Measurements from ENCODE around the gene ENPP7.

The ENPP7 gene

DNA sequence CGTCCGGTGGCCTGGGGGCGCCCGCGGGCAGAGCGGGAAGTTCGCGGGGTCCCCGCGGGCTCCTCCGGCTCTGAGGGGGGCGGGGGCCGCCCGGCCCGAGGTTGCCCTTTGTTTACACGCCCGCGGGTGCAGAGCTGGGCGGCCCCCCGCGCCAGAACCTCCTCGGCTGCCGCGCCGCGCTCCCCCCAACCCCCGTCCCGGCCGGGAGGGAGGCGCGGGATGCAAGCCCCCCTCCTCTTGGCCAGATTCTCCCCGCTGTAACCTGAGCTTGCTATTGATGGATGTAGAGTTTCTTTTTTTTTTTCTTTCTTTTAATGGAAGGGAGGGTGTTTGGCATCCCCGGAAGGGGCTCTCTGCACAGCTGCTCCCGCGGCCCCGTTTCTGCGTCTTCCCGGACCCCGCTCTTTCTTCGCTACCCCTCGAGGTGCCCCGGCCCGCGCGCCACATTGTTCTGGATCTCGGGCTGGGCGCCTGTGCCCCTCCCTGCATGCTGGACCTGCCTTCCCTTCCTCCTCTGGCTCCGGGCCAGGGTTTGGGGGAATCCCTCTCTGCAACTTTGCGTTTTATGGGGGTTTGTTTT, 47.9 kb downstream of the ENPP7 start:
- FAIRE-seq = no peak

DNA sequence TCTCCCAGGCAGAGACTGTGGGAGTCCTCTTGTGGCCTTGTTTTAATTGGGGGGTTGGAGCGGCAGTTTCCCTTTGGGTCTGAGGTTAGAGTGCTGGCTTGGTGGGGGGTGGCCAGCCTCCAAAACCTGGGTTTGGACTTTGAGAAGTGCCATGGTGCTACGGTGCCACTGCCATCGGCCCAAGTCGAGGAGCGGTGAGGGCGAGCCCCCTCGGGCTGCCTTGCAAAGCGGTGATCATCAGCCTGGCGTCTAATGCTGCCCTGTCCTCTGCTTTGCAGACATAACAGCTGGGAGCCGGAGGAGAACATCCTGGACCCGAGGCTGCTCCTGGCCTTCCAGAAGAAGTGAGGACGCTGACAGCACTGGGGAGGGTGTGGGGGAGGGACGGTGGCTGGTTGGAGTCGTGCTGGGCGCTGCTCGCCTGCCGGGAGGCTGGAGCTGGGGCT, 48.4 kb downstream of the ENPP7 start:
- FAIRE-seq = no peak

DNA sequence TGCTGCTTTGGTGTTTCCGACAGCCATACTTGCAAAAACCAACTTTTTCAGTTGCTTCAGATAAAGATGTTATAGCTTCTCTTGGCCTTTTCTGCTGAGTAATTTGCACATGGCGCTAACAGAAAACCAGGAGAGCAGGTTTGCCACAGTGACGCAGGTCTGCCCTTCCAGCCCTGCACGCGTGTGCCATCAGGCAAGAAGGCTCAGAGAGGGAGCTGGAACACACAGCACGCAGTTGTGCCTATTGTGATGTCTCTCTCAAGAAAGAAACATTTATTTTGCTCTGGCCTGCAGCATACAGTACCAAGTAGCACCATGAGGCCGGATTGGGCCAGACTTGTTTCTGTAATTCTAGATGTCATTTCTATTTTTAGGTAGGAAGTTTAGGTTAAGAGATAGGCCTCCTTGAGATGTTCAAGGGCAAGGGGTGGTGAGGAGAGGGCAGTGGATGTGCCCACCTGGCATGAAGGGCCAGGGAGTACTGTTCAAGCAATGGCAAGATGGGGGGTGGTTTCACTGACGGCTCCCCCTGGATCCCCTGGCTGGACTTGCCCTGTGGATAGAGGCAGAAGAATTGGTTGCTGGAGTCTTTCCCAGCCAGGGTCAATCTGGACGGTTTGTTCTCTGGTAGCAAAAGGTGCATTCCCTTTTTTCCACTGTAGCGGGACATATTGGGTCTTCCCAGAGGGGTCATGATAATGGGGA, 49.1 kb downstream of the ENPP7 start:
- FAIRE-seq = no peak

GRCh38 chr17:79781012-79781650, 50.4 kb downstream of the ENPP7 start:
- no peak for FAIRE-seq

- no peak for FAIRE-seq
These were observed 51.2 kb downstream of the ENPP7 start for GRCh38 chr17:79781736-79782575.

DNA sequence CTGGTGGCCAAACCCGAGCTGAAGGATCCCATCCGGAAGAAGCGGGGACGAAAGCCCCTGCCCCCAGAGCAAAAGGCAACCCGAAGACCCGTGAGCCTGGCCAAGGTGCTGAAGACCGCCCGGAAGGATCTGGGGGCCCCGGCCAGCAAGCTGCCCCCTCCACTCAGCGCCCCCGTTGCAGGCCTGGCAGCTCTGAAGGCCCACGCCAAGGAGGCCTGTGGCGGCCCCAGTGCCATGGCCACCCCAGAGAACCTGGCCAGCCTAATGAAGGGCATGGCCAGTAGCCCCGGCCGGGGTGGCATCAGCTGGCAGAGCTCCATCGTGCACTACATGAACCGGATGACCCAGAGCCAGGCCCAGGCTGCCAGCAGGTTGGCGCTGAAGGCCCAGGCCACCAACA, 53.1 kb downstream of the ENPP7 start:
- no peak for FAIRE-seq

GRCh38 chr17:79784353-79785016, 53.7 kb downstream of the ENPP7 start:
- FAIRE-seq = no peak

- no peak for FAIRE-seq
These were observed 54.5 kb downstream of the ENPP7 start for GRCh38 chr17:79785017-79785899.

- no peak for FAIRE-seq
These were observed 55.4 kb downstream of the ENPP7 start for GRCh38 chr17:79785900-79786810.

DNA sequence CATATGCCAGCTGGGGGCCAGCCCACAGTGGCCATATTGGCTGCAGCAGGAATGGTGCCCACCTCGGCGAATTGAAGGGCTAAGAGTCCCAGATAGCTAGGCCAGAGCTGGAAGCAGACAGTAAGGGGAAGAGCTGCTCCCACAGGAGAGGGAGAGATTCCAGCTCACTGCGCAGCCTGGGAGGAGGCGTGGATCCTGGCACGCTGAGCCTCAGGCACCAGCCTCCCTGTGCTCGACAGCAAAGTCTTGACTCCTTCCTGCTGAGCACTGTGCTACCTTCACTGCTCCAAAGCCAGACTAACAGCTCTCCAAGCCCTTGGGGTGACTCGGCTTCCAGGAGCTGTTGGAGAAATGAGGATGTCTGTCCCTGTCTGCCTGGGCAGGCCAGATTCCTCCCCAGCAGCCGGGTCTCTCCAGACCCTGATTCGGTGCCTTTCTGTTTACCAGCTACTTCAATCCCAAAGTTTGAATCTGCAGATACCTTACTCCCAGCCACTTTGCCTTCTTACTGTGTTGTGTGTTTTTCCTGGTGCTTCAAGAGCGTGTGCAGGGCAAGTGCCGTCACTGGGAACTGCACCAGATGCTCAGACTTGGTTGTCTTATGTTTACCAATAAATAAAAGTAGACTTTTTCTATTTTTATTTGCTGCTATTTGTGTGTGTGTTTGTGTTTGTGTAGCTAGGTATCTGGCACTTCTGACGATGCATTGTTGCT, 56.3 kb downstream of the ENPP7 start:
- no peak for FAIRE-seq

GRCh38 chr17:79788455-79788854, 57.7 kb downstream of the ENPP7 start:
- no peak for FAIRE-seq

GRCh38 chr17:79788989-79789942, 58.5 kb downstream of the ENPP7 start:
- FAIRE-seq = no peak

GRCh38 chr17:79789943-79790804, 59.4 kb downstream of the ENPP7 start:
- no peak for FAIRE-seq

DNA sequence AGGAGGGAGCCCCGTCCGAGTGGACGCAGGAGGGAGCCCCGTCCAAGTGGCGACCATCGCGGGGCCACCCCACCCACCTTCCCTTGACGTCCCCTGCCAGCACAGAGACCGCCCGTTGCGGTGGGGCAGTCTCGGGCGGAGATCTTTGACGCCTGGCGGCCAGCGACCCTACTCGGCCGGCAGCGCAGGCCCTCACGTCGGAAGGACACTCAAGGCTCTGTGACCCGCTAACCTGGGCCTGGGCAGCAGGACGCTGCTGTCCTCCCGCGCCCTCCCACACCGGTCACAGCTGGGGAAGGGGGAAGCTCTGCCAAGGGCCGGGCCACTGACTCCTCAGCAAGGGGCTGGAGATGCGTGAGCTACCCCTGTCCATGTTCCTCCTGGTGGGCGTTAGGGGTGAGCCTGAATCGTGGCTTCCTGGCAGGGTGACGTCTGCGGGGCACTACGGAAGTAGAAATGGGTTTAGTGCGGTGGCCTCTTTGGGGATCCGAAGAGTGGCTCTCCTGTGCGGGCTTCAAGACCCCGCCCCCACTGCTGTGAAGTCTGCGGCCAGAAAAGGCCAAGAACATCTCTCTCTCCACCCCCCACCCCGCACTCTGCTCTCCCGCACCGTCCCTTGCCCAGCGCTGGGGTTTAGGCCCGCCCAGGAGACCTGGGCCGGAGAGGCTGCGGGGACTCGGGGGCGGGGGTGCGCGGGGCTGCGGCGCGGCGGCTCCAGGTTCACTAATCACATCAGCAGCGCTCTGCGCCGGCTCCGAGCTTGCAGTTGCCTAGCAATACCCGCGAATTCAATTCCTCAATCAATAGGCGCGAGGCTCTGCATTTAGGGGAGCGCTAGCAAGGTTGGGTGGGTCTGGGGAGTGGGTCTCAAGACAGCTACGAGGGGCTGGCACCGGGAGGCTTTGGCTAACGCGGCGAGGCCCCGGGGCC, 60.3 kb downstream of the ENPP7 start:
- FAIRE-seq = no peak

GRCh38 chr17:79791735-79792161, 61.0 kb downstream of the ENPP7 start:
- FAIRE-seq = no peak

Measured in colon (tissue), 2 donors.